Measurements from ENCODE around the gene OR2AT4.
"Not testable (repeated sequence)": the region's sequence is repeated elsewhere in the genome, so short reads cannot be mapped to it uniquely, and the experiment has no call there.

The OR2AT4 gene

DNA sequence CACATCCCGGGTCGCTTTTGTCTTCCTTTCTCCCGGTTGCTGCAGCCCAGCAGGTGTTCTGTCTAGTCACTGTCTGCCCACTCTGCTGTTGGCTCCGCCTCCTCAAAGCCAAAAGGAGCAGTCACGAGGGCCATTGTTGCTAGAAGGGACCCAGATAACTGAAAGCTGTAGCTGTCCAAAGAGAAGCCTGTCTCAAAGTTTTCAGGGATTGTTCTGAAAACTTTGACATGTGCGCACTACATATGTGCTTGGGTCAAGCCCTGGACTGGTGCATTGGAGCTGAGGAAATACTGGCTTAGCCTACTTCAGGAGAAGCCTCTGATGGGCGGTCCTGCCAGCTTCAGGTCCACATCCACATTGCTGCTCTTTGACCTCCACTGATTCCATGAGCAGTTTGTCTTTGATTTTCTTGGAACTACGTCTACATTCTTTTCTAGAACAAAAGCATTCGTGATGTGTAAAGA is 8.8 kb upstream of the OR2AT4 start:
- no peak overlapping the region for H3K4me3 ChIP-seq (ENCODE audit: low read depth, low read length)
- DNase-seq (ENCODE audit: low read depth): peak; percentile 16
- TF ChIP-seq, protein P1, sequence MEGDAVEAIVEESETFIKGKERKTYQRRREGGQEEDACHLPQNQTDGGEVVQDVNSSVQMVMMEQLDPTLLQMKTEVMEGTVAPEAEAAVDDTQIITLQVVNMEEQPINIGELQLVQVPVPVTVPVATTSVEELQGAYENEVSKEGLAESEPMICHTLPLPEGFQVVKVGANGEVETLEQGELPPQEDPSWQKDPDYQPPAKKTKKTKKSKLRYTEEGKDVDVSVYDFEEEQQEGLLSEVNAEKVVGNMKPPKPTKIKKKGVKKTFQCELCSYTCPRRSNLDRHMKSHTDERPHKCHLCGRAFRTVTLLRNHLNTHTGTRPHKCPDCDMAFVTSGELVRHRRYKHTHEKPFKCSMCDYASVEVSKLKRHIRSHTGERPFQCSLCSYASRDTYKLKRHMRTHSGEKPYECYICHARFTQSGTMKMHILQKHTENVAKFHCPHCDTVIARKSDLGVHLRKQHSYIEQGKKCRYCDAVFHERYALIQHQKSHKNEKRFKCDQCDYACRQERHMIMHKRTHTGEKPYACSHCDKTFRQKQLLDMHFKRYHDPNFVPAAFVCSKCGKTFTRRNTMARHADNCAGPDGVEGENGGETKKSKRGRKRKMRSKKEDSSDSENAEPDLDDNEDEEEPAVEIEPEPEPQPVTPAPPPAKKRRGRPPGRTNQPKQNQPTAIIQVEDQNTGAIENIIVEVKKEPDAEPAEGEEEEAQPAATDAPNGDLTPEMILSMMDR (IDR thresholded peaks at IDR 0.05; ENCODE audit: insufficient read depth, low read depth, low read length, missing control alignments): no peak

DNA sequence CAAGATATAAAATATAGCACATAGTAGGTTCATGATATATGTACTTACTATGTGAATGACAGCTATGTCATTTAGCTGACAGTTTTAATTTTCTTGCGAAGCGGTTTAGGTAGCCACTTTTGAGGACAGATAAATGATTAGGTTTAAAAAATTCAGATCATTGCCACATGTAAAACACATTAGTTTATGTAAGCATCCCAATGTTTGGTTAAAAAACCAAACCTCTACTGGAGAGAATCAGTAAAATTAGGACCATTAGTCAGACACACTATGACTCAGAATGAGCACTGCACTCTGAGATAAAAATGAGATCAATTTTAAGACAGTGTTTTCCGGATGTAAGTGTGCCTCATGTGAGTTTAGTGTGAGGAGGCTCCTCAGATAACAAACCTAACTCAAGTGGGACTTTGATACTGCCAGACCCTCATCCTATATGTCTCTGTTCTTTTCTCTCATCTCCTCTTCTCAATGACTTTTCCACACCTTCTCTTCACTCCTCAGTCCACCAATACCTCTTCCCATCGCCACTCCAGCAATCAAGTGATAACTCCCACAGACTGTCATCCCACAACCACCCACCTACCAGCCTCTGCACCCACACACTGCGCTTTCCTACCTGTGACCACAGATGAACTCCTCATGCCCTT is 6.8 kb upstream of the OR2AT4 start:
- H3K4me3 ChIP-seq (ENCODE audit: low read depth, low read length): no peak overlapping the region
- peak; percentile 39 for DNase-seq (ENCODE audit: low read depth)
- TF ChIP-seq, protein P1 (IDR thresholded peaks at IDR 0.05; ENCODE audit: insufficient read depth, low read depth, low read length, missing control alignments): no peak

DNA sequence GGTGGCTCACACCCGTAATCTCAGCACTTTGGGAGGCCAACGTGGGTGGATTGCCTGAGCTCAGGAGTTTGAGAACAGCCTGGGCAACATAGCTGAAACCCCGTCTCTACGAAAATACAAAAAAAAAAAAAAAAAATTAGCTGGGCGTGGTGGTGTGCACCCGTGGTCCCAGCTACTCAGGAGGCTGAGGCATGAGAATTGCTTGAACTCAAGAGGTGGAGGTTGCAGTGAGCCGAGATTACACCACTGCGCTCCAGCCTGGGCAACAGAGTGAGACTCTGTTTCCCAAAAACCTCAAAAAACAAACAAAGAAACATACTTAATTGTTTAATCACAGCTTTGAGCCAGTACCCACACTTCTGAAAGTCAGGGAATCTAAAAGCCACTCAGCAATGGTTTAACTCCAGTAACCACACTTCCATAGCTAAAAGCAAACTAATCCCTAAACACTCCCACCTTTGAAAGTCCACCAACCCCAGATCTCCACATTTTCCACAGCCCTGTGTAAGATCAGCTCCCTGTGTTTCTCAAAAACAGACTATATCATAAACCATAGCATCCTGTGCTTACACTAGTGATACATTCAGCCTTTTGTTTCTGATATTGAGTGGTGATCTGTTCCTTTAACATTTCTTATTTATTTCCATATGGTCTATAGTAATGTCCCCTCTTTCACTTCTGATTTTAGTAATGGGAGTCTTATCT is 4.9 kb upstream of the OR2AT4 start:
- TF ChIP-seq, protein P1 (IDR thresholded peaks at IDR 0.05; ENCODE audit: insufficient read depth, low read depth, low read length, missing control alignments): no peak
- no peak overlapping the region for H3K4me3 ChIP-seq (ENCODE audit: low read depth, low read length)
- no peak for DNase-seq (ENCODE audit: low read depth)

- H3K4me3 ChIP-seq (ENCODE audit: low read depth, low read length): no peak overlapping the region
- peak; percentile 82 for DNase-seq (ENCODE audit: low read depth)
- TF ChIP-seq, protein P1 (IDR thresholded peaks at IDR 0.05; ENCODE audit: insufficient read depth, low read depth, low read length, missing control alignments): no peak
These were observed 3.6 kb upstream of the OR2AT4 start for GRCh38 chr11:75100314-75100713.

DNA sequence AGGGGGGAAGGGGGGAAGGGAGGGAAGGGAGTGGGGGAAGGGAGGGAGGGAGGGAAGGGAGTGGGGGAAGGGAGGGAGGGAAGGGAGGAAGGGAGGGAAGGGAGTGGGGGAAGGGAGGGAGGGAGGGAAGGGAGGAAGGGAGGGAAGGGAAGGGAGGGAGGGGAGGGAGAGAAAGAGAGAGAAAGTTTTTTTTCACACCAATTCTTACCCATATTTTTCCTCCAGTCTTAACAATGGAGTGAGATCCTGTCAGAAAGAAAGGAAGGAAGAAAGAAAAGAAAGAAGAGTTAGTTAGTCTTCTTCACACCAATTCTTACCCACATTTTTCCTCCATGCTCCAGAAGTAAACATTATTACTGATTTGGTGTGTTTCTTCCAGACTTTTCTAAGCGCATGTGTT is 3.0 kb upstream of the OR2AT4 start:
- TF ChIP-seq, protein P1 (IDR thresholded peaks at IDR 0.05; ENCODE audit: insufficient read depth, low read depth, low read length, missing control alignments): no peak
- H3K4me3 ChIP-seq (ENCODE audit: low read depth, low read length): no peak overlapping the region
- no peak for DNase-seq (ENCODE audit: low read depth)

DNA sequence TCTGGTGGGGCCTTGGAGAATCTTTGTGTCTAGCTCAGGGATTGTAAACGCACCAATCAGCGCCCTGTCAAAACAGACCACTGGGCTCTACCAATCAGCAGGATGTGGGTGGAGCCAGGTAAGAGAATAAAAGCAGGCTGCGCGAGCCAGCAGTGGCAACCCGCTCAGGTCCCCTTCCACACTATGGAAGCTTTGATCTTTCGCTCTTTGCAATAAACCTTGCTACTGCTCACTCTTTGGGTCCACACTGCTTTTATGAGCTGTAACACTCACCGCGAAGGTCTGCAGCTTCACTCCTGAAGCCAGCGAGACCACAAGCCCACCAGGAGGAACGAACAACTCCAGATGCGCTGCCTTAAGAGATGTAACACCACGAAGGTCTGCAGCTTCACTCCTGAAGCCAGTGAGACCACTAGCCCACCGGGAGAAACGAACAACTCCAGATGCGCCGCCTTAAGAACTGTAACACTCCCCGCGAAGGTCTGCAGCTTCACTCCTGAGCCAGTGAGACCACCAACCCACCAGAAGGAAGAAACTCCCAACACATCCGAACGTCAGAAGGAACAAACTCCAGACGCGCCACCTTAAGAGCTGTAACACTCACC is 2.3 kb upstream of the OR2AT4 start:
- H3K4me3 ChIP-seq (ENCODE audit: low read depth, low read length); DNase-seq (ENCODE audit: low read depth): not testable (repeated sequence)

DNA sequence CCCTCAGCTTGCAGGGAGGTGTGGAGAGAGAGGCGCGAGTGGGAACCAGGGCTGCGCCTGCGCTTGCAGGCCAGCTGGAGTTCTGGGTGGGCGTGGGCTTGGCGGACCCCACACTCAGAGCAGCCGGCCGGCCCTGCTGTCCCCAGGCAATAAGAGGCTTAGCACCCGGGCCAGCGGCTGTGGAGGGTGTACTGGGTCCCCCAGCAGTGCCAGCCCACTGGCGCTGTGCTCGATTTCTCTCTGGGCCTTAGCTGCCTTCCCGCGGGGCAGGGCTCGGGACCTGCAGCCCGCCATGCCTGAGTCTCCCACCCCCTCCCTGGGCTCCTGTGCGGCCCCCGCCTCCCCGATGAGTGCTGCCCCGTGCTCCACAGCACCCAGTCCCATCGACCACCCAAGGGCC is 1.5 kb upstream of the OR2AT4 start:
- DNase-seq (ENCODE audit: low read depth); H3K4me3 ChIP-seq (ENCODE audit: low read depth, low read length): not testable (repeated sequence)

All from GM12865 (cell line).